ENCODE measurements around the gene MAS1.

Gene MAS1

GRCh38 chr6:159899994-159900745, 9.4 kb downstream of the MAS1 start:
- no peak overlapping the region for H3K27ac ChIP-seq (ENCODE audit: low read depth, low read length)

GRCh38 chr6:159902620-159903019, 11.8 kb downstream of the MAS1 start:
- Histone ChIP-seq H3K27me3 (ENCODE audit: control insufficient read depth, low read length) (no peaks in the 10 kb centered on the region), H3K9me3 (ENCODE audit: control insufficient read depth, insufficient read depth, low read length) (no peaks in the 10 kb centered on the region), H3K36me3 (ENCODE audit: control insufficient read depth, low read length) (no peaks in the 10 kb centered on the region), H4K20me1 (ENCODE audit: control insufficient read depth, insufficient read depth, low read depth, low read length) (no peaks in the 10 kb centered on the region), H3K27ac (ENCODE audit: low read depth, low read length) (no peak overlapping the region), H3K4me1 (ENCODE audit: control insufficient read depth, low read length) (no peaks in the 10 kb centered on the region), H3K79me2 (ENCODE audit: control insufficient read depth, low read length) (no peaks in the 10 kb centered on the region), H3F3A (ENCODE audit: control insufficient read depth, insufficient read depth) (no peaks in the 10 kb centered on the region), H3K9me2 (replicated peaks; ENCODE audit: control insufficient read depth, low read length) (no peaks in the 10 kb centered on the region), H3K4me2 (ENCODE audit: low read length) (no peak overlapping the region), H3K4me3 (ENCODE audit: low read length) (no peak overlapping the region)
- no peak for TF ChIP-seq EZH2phosphoT487 (IDR thresholded peaks at IDR 0.05; ENCODE audit: borderline replicate concordance, low read length)
- TF ChIP-seq CTCF (IDR thresholded peaks at IDR 0.05; ENCODE audit: low read depth, low read length, poor library complexity, severe bottlenecking): no peak

More at GRCh38 chr6:159899994-159900745, 9.4 kb downstream of the MAS1 start:
- no peak overlapping the region for H3K4me2 ChIP-seq (ENCODE audit: low read length)
- H3K36me3 ChIP-seq (ENCODE audit: control insufficient read depth, low read length): no peaks in the 10 kb centered on the region
- no peaks in the 10 kb centered on the region for H3F3A ChIP-seq (ENCODE audit: control insufficient read depth, insufficient read depth)
- no peaks in the 10 kb centered on the region for H3K9me3 ChIP-seq (ENCODE audit: control insufficient read depth, insufficient read depth, low read length)
- H3K4me1 ChIP-seq (ENCODE audit: control insufficient read depth, low read length): no peaks in the 10 kb centered on the region
- no peaks in the 10 kb centered on the region for H3K27me3 ChIP-seq (ENCODE audit: control insufficient read depth, low read length)
- no peaks in the 10 kb centered on the region for H3K9me2 ChIP-seq (replicated peaks; ENCODE audit: control insufficient read depth, low read length)
- TF ChIP-seq CTCF (IDR thresholded peaks at IDR 0.05; ENCODE audit: low read depth, low read length, poor library complexity, severe bottlenecking) (no peak), EZH2phosphoT487 (IDR thresholded peaks at IDR 0.05; ENCODE audit: borderline replicate concordance, low read length) (no peak)
- H4K20me1 ChIP-seq (ENCODE audit: control insufficient read depth, insufficient read depth, low read depth, low read length): no peaks in the 10 kb centered on the region
- H3K4me3 ChIP-seq (ENCODE audit: low read length): no peak overlapping the region
- no peaks in the 10 kb centered on the region for H3K79me2 ChIP-seq (ENCODE audit: control insufficient read depth, low read length)

GRCh38 chr6:159904497-159904911, 13.7 kb downstream of the MAS1 start:
- H3K4me2 ChIP-seq (ENCODE audit: low read length): no peak overlapping the region
- no peak overlapping the region for H3K4me3 ChIP-seq (ENCODE audit: low read length)
- H3K27me3 ChIP-seq (ENCODE audit: control insufficient read depth, low read length): no peaks in the 10 kb centered on the region
- H3K9me2 ChIP-seq (replicated peaks; ENCODE audit: control insufficient read depth, low read length): no peaks in the 10 kb centered on the region
- H3K4me1 ChIP-seq (ENCODE audit: control insufficient read depth, low read length): no peaks in the 10 kb centered on the region
- no peak overlapping the region for H3K27ac ChIP-seq (ENCODE audit: low read depth, low read length)
- no peaks in the 10 kb centered on the region for H3K79me2 ChIP-seq (ENCODE audit: control insufficient read depth, low read length)
- H3K36me3 ChIP-seq (ENCODE audit: control insufficient read depth, low read length): no peaks in the 10 kb centered on the region
- H3F3A ChIP-seq (ENCODE audit: control insufficient read depth, insufficient read depth): no peaks in the 10 kb centered on the region
- no peak for TF ChIP-seq EZH2phosphoT487 (IDR thresholded peaks at IDR 0.05; ENCODE audit: borderline replicate concordance, low read length)
- TF ChIP-seq CTCF (IDR thresholded peaks at IDR 0.05; ENCODE audit: low read depth, low read length, poor library complexity, severe bottlenecking): no peak
- H4K20me1 ChIP-seq (ENCODE audit: control insufficient read depth, insufficient read depth, low read depth, low read length): no peaks in the 10 kb centered on the region
- no peaks in the 10 kb centered on the region for H3K9me3 ChIP-seq (ENCODE audit: control insufficient read depth, insufficient read depth, low read length)
